ENCODE measurements around the gene CASP5.
"Not testable (repeated sequence)": the region's sequence is repeated elsewhere in the genome, so short reads cannot be mapped to it uniquely, and the experiment has no call there.

The CASP5 gene

GRCh38 chr11:105023003-105023402 lies at the start of gene CASP5:
TSS of gene CASP5 (minus strand) at chr11:105023168. CDS start at chr11:105023136, 32 bp downstream.
- no peak for DNase-seq (ENCODE audit: extremely low read depth in 1 of 2, low read depth in 1 of 2)

GRCh38 chr11:105072080-105072479 lies 49.1 kb upstream of the CASP5 start:
- not testable (repeated sequence) for DNase-seq (ENCODE audit: extremely low read depth in 1 of 2, low read depth in 1 of 2)

GRCh38 chr11:105071089-105071732 lies 48.2 kb upstream of the CASP5 start:
- no peak for DNase-seq (ENCODE audit: extremely low read depth in 1 of 2, low read depth in 1 of 2)

- DNase-seq (ENCODE audit: extremely low read depth in 1 of 2, low read depth in 1 of 2), result no peak
Observed at GRCh38 chr11:105070306-105070705, 47.3 kb upstream of the CASP5 start.

GRCh38 chr11:105069749-105070148 lies 46.8 kb upstream of the CASP5 start:
- not testable (repeated sequence) for DNase-seq (ENCODE audit: extremely low read depth in 1 of 2, low read depth in 1 of 2)

- DNase-seq (ENCODE audit: extremely low read depth in 1 of 2, low read depth in 1 of 2), result not testable (repeated sequence)
Observed at GRCh38 chr11:105063245-105063941, 40.4 kb upstream of the CASP5 start.

- DNase-seq (ENCODE audit: extremely low read depth in 1 of 2, low read depth in 1 of 2), result no peak
Observed at GRCh38 chr11:105057432-105057831, 34.5 kb upstream of the CASP5 start.

GRCh38 chr11:105056446-105056845 lies 33.5 kb upstream of the CASP5 start:
- no peak for DNase-seq (ENCODE audit: extremely low read depth in 1 of 2, low read depth in 1 of 2)

- DNase-seq (ENCODE audit: extremely low read depth in 1 of 2, low read depth in 1 of 2), result no peak
Observed at GRCh38 chr11:105054723-105055493, 31.9 kb upstream of the CASP5 start.

GRCh38 chr11:105052487-105052886 lies 29.5 kb upstream of the CASP5 start:
- no peak for DNase-seq (ENCODE audit: extremely low read depth in 1 of 2, low read depth in 1 of 2)

GRCh38 chr11:105051559-105051958 lies 28.6 kb upstream of the CASP5 start:
- no peak for DNase-seq (ENCODE audit: extremely low read depth in 1 of 2, low read depth in 1 of 2)

GRCh38 chr11:105049481-105049880 lies 26.5 kb upstream of the CASP5 start:
- no peak for DNase-seq (ENCODE audit: extremely low read depth in 1 of 2, low read depth in 1 of 2)

- no peak for DNase-seq (ENCODE audit: extremely low read depth in 1 of 2, low read depth in 1 of 2)
Observed at GRCh38 chr11:105046898-105047579, 24.1 kb upstream of the CASP5 start.

GRCh38 chr11:105045676-105046296 lies 22.8 kb upstream of the CASP5 start:
- no peak for DNase-seq (ENCODE audit: extremely low read depth in 1 of 2, low read depth in 1 of 2)

- DNase-seq (ENCODE audit: extremely low read depth in 1 of 2, low read depth in 1 of 2), result not testable (repeated sequence)
Observed at GRCh38 chr11:105044557-105045524, 21.9 kb upstream of the CASP5 start, which contains the start of gene CARD16. TSS of gene CARD16 (minus strand) at chr11:105045335. CDS start at chr11:105045297, 38 bp downstream.

GRCh38 chr11:105042178-105042577 lies 19.2 kb upstream of the CASP5 start:
- no peak for DNase-seq (ENCODE audit: extremely low read depth in 1 of 2, low read depth in 1 of 2)

- DNase-seq (ENCODE audit: extremely low read depth in 1 of 2, low read depth in 1 of 2), result no peak
Observed at GRCh38 chr11:105040703-105041102, 17.7 kb upstream of the CASP5 start.

- no peak for DNase-seq (ENCODE audit: extremely low read depth in 1 of 2, low read depth in 1 of 2)
Observed at GRCh38 chr11:105034813-105035620, 12.0 kb upstream of the CASP5 start, which contains the start of gene CASP1. TSS of gene CASP1 (minus strand) at chr11:105035144. CDS start at chr11:105035113, 31 bp downstream.
